K562 (cell line): ENCODE measurements around the gene RNF150. TPM values are rescaled to one million over a fixed set of nuclear protein-coding genes. Genes with fewer than 3 reads are reported as not detected.

Experiments
- ATAC-seq: fragments of 200-7000 bp; cut with Tn5 transposase; 3 replicates; pipeline ENCODE4 v1.9.1; 2020; ENCODE audit warnings: moderate library complexity
- BruUV-seq: library from RNA; stranded (reverse); fragments of 400-500 nt; replicated peaks from 2 replicates; lab custom pipeline; 2021; lab: Mats Ljungman, UMichigan
- CTCF ChIA-PET: fragments of 300-600 bp; formaldehyde crosslinking; extraction: SDS; loops from one replicate; lab custom pipeline; 2021; ENCODE audit warnings: low intra/inter-chr PET ratio; lab: Yijun Ruan, JAX
- POLR2A ChIA-PET: fragments of 300-600, 350-650 bp; sonication (Branson Sonifier 250); formaldehyde crosslinking; extraction: SDS; loops from one replicate; lab custom pipeline; 2021; ENCODE audit warnings: antibody characterized with exemption, inconsistent platforms; lab: Yijun Ruan, JAX
- DNase-seq, 4 experiments: peaks; one replicate each; pipeline versions ENCODE4 v3.0.0 to v3.0.0-alpha.2; 2011 to 2018; ENCODE audit warnings: low spot score in 3 of 4, mixed read lengths in 3 of 4; ENCODE audit errors: extremely low read depth in 1 of 4
- FAIRE-seq: peaks from 2 replicates; lab custom pipeline; 2011; peaks lifted over from hg19 to GRCh38; lab: Jason Lieb, UNC
- H2AFZ ChIP-seq: 2 replicates; pipeline ENCODE4 v1.6.0; 2011; ENCODE audit warnings: low read depth, low read length, control low read depth, inconsistent platforms
- H3K27ac ChIP-seq: fragments of 200-600 bp; 3 replicates; pipeline ENCODE4 v1.8.0; 2011; ENCODE audit warnings: low read depth, mild to moderate bottlenecking, control low read depth, inconsistent platforms, low read length, moderate library complexity, mixed read lengths; ENCODE audit errors: extremely low read depth
- H3K27me3 ChIP-seq, 2 experiments: fragments of 300-600 bp in 1 of 2; 2 replicates in 1 of 2; 3 replicates in 1 of 2; pipeline versions ENCODE4 v1.6.0 to v1.8.0; 2011; ENCODE audit warnings: inconsistent platforms in 2 of 2, low read length in 2 of 2, mild to moderate bottlenecking in 1 of 2, mixed read lengths in 1 of 2, moderate library complexity in 1 of 2; ENCODE audit not compliant: control insufficient read depth in 2 of 2, insufficient read depth in 2 of 2
- H3K36me3 ChIP-seq: fragments of 300-600 bp; 3 replicates; pipeline ENCODE4 v1.8.0; 2011; ENCODE audit warnings: mild to moderate bottlenecking, low read length, inconsistent platforms; ENCODE audit not compliant: control insufficient read depth, insufficient read depth
- H3K4me1 ChIP-seq, 2 experiments: fragments of 200-600 bp in 1 of 2; replicated peaks in 1 of 2; 2 replicates in 1 of 2; 3 replicates in 1 of 2; pipeline versions ENCODE4 v1.5.1 to v1.8.0; 2011; ENCODE audit warnings: inconsistent platforms in 2 of 2, low read length in 2 of 2, mild to moderate bottlenecking in 1 of 2, mixed read lengths in 1 of 2, moderate library complexity in 1 of 2; ENCODE audit not compliant: control insufficient read depth in 2 of 2, insufficient read depth in 2 of 2
- H3K4me2 ChIP-seq: 2 replicates; pipeline ENCODE4 v1.6.1; 2011; ENCODE audit warnings: low read length, control low read depth, inconsistent platforms, mixed read lengths; ENCODE audit not compliant: insufficient read depth
- H3K4me3 ChIP-seq: fragments of 200-600 bp; sonication (generic), shearing (Covaris generic); 2 replicates; pipeline ENCODE4 v1.5.1; 2016; ENCODE audit warnings: control low read depth, inconsistent platforms
- H3K79me2 ChIP-seq: fragments of 200-600 bp; 3 replicates; pipeline ENCODE4 v1.8.0; 2011; ENCODE audit warnings: low read length, inconsistent platforms; ENCODE audit not compliant: control insufficient read depth, insufficient read depth
- H3K9ac ChIP-seq, 2 experiments: 2 replicates each; pipeline versions ENCODE4 v1.6.0 to v1.6.1; 2011; ENCODE audit warnings: low read depth in 2 of 2, low read length in 2 of 2, control low read depth in 1 of 2, inconsistent platforms in 1 of 2, mild to moderate bottlenecking in 1 of 2, mixed read lengths in 1 of 2; ENCODE audit not compliant: insufficient read depth in 1 of 2
- H3K9me1 ChIP-seq: one replicate; pipeline ENCODE4 v1.6.0; 2011; ENCODE audit warnings: inconsistent platforms, mild to moderate bottlenecking, low read length, moderate library complexity; ENCODE audit not compliant: control insufficient read depth, insufficient read depth
- H3K9me3 ChIP-seq: replicated peaks from 2 replicates; pipeline ENCODE4 v1.5.1; 2011; ENCODE audit warnings: low read depth, low read length, inconsistent platforms; ENCODE audit not compliant: control insufficient read depth, insufficient read depth
- H4K20me1 ChIP-seq: replicated peaks from 2 replicates; pipeline ENCODE4 v1.6.1; 2011; ENCODE audit warnings: low read length, inconsistent platforms, mixed read lengths; ENCODE audit not compliant: control insufficient read depth, insufficient read depth
- CHD7 ChIP-seq: fragments of 200-600 bp; sonication (generic); IDR thresholded peaks from one replicate; pipeline ENCODE4 v1.6.1; 2012; ENCODE audit warnings: mild to moderate bottlenecking, low read depth, low read length, inconsistent platforms
- POLR2G ChIP-seq: fragments of 200-400 bp; formaldehyde crosslinking; IDR thresholded peaks from 2 replicates; pipeline ENCODE4 v1.6.1; 2017; ENCODE audit warnings: low read depth, mild to moderate bottlenecking, antibody characterized with exemption, low read length, moderate library complexity
- WGBS: fragments of 100-300 bp; shearing (Covaris generic); methylation state at CpG from one replicate; pipeline ENCODE4 v1.1.6; 2016; ENCODE audit warnings: low coverage, mixed read lengths; ENCODE audit not compliant: insufficient coverage; ENCODE audit errors: missing lambda C conversion rate; 5-methylcytosine and 5-hydroxymethylcytosine counted together
- in situ Hi-C: fragments of 300-500 bp; cut with MboI; formaldehyde crosslinking; loops from 4 replicates; pipeline ENCODE4 v1.15.0; 2018; ENCODE audit warnings: inconsistent platforms, mixed read lengths
- intact Hi-C: fragments of 100-400 bp; cut with micrococcal nuclease; formaldehyde crosslinking; loops from 2 replicates; pipeline ENCODE4 v1.14.2; 2022
- polyA plus RNA-seq, 8 experiments: library from polyadenylated mRNA; depleted of rRNA in 4 of 8; stranded (reverse) in 5 of 8; unstranded in 3 of 8; fragments of >200 nt; fragmentation: Nextera tagmentation in 2 of 8; fragmentation: Illumina TruSeq in 1 of 8; extraction: Ambion mirVana in 2 of 8; extraction: Trizol in 1 of 8; gene quantifications; 2 replicates each; pipeline versions ENCODE4 v1.2.1 to v1.2.3, GENCODE V29; 2011 to 2014; ENCODE audit warnings: inconsistent platforms in 1 of 8, missing spikeins in 1 of 8
- total RNA-seq, 7 experiments: library from RNA; depleted of rRNA in 6 of 7; stranded (reverse); fragments of >200 nt in 6 of 7; fragmentation: Illumina TruSeq in 2 of 7; extraction: Trizol in 2 of 7; gene quantifications; 2 replicates each; pipeline versions ENCODE4 v1.2.1 to v1.2.3, GENCODE V29; 2011 to 2021; ENCODE audit warnings: low replicate concordance in 1 of 7

The RNF150 gene
- total and polyA plus RNA-seq, 9 of the 15 experiments (the other 6 are each of a cell fraction or from before 2014, with no cell fraction given): 0.09 TPM; not detected in 8

GRCh38 chr4:141039156-141039555 is 94.1 kb downstream of the RNF150 start:
- H3K79me2 ChIP-seq: no peaks in the 10 kb centered on the region
- H3K9me3 ChIP-seq: no peaks in the 10 kb centered on the region
- TF ChIP-seq CHD7: no peak
- TF ChIP-seq POLR2G: no peak
- TF ChIP-seq, all 486 proteins: peak for 0
- Histone ChIP-seq H3K36me3 (no peaks in the 10 kb centered on the region), H2AFZ (no peak overlapping the region), H4K20me1 (no peaks in the 10 kb centered on the region), H3K4me2 (no peak overlapping the region), H3K4me1 (no peaks in the 10 kb centered on the region), H3K4me3 (no peak overlapping the region), H3K27ac (no peak overlapping the region), H3K9ac (no peak overlapping the region), H3K27me3 (no peaks in the 10 kb centered on the region), H3K9me1 (no peaks in the 10 kb centered on the region)
- FAIRE-seq (no peak), ATAC-seq (no peak), DNase-seq (no peak)
- 0% methylated on average over 2 of the region's 2 CpGs for WGBS
- in situ Hi-C loops (no loop called here), intact Hi-C loops (no loop called here)
- POLR2A ChIA-PET: interaction anchor here (0.6 kb wide), 1 partner anchor 275 kb away, joined by 4 read pairs; no protein-coding TSS in a partner anchor
- no TSS peak for BruUV-seq
- CTCF ChIA-PET: no interaction called here
